ENCODE data around the gene GARNL3.
A peak's percentile ranks its signal among the peaks of the same experiment; 100 is the strongest.

GARNL3 gene

GRCh38 chr9:127313042-127313560 lies 48.5 kb downstream of the GARNL3 start:
- no peak for TF ChIP-seq JUND (IDR thresholded peaks at IDR 0.05; ENCODE audit: low read depth)
- no peak for DNase-seq (ENCODE audit: low read depth in 1 of 2, low spot score in 1 of 2)
- in situ Hi-C loops (cut with HindIII; ENCODE audit: low pct_unique_long_range_greater_than_20kb, low sequenced_read_pairs): no loop called here

GRCh38 chr9:127314911-127315310 lies 50.3 kb downstream of the GARNL3 start:
- in situ Hi-C loops (cut with HindIII; ENCODE audit: low pct_unique_long_range_greater_than_20kb, low sequenced_read_pairs): no loop called here
- TF ChIP-seq JUND (IDR thresholded peaks at IDR 0.05; ENCODE audit: low read depth): no peak
- no peak for DNase-seq (ENCODE audit: low read depth in 1 of 2, low spot score in 1 of 2)

- in situ Hi-C loops (cut with HindIII; ENCODE audit: low pct_unique_long_range_greater_than_20kb, low sequenced_read_pairs): no loop called here
- DNase-seq (ENCODE audit: low read depth in 1 of 2, low spot score in 1 of 2): no peak
- no peak for TF ChIP-seq JUND (IDR thresholded peaks at IDR 0.05; ENCODE audit: low read depth)
Measured at GRCh38 chr9:127316586-127317323, 52.2 kb downstream of the GARNL3 start.

GRCh38 chr9:127318651-127319167 lies 54.1 kb downstream of the GARNL3 start:
- in situ Hi-C loops (cut with HindIII; ENCODE audit: low pct_unique_long_range_greater_than_20kb, low sequenced_read_pairs): no loop called here
- TF ChIP-seq JUND (IDR thresholded peaks at IDR 0.05; ENCODE audit: low read depth): no peak
- no peak for DNase-seq (ENCODE audit: low read depth in 1 of 2, low spot score in 1 of 2)

- no peak for DNase-seq (ENCODE audit: low read depth in 1 of 2, low spot score in 1 of 2)
- no peak for TF ChIP-seq JUND (IDR thresholded peaks at IDR 0.05; ENCODE audit: low read depth)
- in situ Hi-C loops (cut with HindIII; ENCODE audit: low pct_unique_long_range_greater_than_20kb, low sequenced_read_pairs): no loop called here
Measured at GRCh38 chr9:127319366-127320114, 55.0 kb downstream of the GARNL3 start.

GRCh38 chr9:127320115-127320378 lies 55.5 kb downstream of the GARNL3 start:
- no peak for DNase-seq (ENCODE audit: low read depth in 1 of 2, low spot score in 1 of 2)
- no peak for TF ChIP-seq JUND (IDR thresholded peaks at IDR 0.05; ENCODE audit: low read depth)
- in situ Hi-C loops (cut with HindIII; ENCODE audit: low pct_unique_long_range_greater_than_20kb, low sequenced_read_pairs): no loop called here

GRCh38 chr9:127323393-127323792 lies 58.8 kb downstream of the GARNL3 start:
- in situ Hi-C loops (cut with HindIII; ENCODE audit: low pct_unique_long_range_greater_than_20kb, low sequenced_read_pairs): no loop called here
- TF ChIP-seq JUND (IDR thresholded peaks at IDR 0.05; ENCODE audit: low read depth): no peak
- no peak for DNase-seq (ENCODE audit: low read depth in 1 of 2, low spot score in 1 of 2)

- no peak for DNase-seq (ENCODE audit: low read depth in 1 of 2, low spot score in 1 of 2)
- in situ Hi-C loops (cut with HindIII; ENCODE audit: low pct_unique_long_range_greater_than_20kb, low sequenced_read_pairs): no loop called here
- TF ChIP-seq JUND (IDR thresholded peaks at IDR 0.05; ENCODE audit: low read depth): no peak
Measured at GRCh38 chr9:127330501-127330900, 65.9 kb downstream of the GARNL3 start.

- no peak for DNase-seq (ENCODE audit: low read depth in 1 of 2, low spot score in 1 of 2)
- TF ChIP-seq JUND (IDR thresholded peaks at IDR 0.05; ENCODE audit: low read depth): no peak
- in situ Hi-C loops (cut with HindIII; ENCODE audit: low pct_unique_long_range_greater_than_20kb, low sequenced_read_pairs): no loop called here
Measured at GRCh38 chr9:127333221-127334064, 68.9 kb downstream of the GARNL3 start.

GRCh38 chr9:127334725-127335124 lies 70.2 kb downstream of the GARNL3 start:
- no peak for TF ChIP-seq JUND (IDR thresholded peaks at IDR 0.05; ENCODE audit: low read depth)
- in situ Hi-C loops (cut with HindIII; ENCODE audit: low pct_unique_long_range_greater_than_20kb, low sequenced_read_pairs): no loop called here
- DNase-seq (ENCODE audit: low read depth in 1 of 2, low spot score in 1 of 2): no peak

- no peak for DNase-seq (ENCODE audit: low read depth in 1 of 2, low spot score in 1 of 2)
- in situ Hi-C loops (cut with HindIII; ENCODE audit: low pct_unique_long_range_greater_than_20kb, low sequenced_read_pairs): no loop called here
- no peak for TF ChIP-seq JUND (IDR thresholded peaks at IDR 0.05; ENCODE audit: low read depth)
Measured at GRCh38 chr9:127336086-127336485, 71.5 kb downstream of the GARNL3 start.

GRCh38 chr9:127336506-127337352 lies 72.2 kb downstream of the GARNL3 start:
- peak; percentile 43 to 76 for DNase-seq (ENCODE audit: low read depth in 1 of 2, low spot score in 1 of 2)
- in situ Hi-C loops (cut with HindIII; ENCODE audit: low pct_unique_long_range_greater_than_20kb, low sequenced_read_pairs): no loop called here
- TF ChIP-seq JUND (IDR thresholded peaks at IDR 0.05; ENCODE audit: low read depth): peak; percentile 92
